HG03521 (cell line): Measurements from ENCODE around the gene APOBR.
A peak's percentile ranks its signal among the peaks of the same experiment; 100 is the strongest.
"Not testable (repeated sequence)": the region's sequence is repeated elsewhere in the genome, so short reads cannot be mapped to it uniquely, and the experiment has no call there.

Experiments used
- ATAC-seq: cut with Tn5 transposase; IDR thresholded peaks from one replicate; pipeline ENCODE4 v1.9.1; 2021; ENCODE audit warnings: mild to moderate bottlenecking, moderate library complexity; ENCODE audit not compliant: unreplicated experiment

The APOBR gene, protein sequence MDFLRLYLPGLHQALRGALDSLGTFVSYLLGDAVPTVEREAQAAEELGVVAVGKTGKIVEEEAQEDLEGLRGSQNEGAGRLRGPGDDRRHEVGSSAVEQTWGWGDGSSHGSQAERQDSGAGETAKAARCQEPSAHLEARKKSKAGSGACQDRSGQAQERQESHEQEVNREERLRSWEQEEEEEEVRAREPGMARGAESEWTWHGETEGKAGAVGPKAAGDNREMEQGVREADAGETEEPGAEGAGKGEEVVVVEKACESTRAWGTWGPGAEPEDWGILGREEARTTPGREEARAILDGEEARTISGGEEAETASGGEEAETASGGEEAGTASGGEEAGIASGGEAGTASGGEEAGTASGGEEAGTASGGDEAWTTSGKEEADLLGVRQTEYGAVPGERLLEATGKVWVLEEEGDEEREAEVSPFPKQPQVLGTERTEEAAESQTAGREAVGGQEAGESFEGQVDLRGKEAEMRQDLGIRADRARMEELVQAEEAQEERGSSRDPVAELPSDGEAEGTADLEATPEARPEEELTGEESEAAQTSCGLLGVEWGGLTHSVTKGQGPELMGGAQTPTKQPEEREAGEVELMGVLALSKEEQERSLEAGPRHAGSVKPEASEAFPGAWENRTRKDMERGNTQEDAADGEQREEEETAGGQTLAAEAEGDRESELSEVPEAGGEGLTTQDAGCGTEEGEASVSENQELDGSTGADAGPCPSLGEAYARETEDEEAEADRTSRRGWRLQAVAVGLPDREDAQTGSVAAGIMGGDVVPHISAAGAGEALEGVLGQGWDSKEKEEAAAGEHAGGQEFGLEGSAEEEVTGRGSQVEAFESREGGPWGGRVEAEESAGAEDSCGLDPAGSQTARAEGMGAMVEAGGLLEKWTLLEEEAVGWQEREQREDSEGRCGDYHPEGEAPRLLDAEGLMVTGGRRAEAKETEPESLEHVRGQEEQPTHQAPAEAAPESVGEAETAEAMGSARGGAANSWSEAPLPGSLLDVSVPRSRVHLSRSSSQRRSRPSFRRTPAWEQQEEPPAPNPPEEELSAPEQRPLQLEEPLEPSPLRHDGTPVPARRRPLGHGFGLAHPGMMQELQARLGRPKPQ

DNA sequence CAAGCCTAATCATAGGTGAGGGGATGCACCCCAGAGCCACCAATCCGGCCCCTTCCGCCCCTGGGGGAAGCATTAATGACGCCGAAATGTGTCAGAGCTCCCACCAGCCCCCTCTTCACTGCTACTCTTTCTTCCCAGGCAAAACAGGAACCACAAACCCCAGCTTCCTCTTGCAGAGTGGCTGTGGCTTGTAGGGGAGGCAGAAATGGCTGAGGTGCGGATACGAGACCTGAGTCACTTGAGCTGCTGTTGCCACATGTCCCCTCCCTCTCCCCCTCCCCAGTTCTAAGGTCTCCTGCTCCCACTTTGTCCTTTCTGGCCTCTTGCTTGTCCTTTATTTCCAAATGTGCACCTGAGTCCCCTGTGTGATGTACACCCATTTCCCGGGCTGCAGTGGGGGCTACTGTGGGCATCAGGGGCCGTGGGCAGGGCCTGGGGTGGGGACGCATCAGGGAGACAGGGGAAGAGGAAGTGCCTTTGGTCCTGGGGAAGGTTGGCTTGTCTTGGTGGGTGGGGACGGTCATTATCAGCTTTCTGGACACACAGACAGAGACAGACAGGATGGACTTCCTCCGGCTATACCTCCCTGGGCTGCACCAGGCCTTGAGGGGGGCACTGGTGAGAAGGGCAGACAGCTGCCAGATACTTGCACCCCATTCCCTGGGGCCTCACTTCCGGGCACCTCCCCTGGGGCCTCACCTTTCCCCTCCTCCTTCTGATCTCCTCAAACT is at the start of gene APOBR:
Gene APOBR (plus strand): TSS at position 523 of the 731 bp plus-strand sequence. CDS start 39 bp downstream, at position 562.
- peak; percentile 34 for ATAC-seq

GRCh38 chr16:28446388-28446787 is 48.1 kb upstream of the APOBR start:
- ATAC-seq, result not testable (repeated sequence)

- ATAC-seq, result not testable (repeated sequence)
These were observed 47.4 kb upstream of the APOBR start for GRCh38 chr16:28447081-28447480.

DNA sequence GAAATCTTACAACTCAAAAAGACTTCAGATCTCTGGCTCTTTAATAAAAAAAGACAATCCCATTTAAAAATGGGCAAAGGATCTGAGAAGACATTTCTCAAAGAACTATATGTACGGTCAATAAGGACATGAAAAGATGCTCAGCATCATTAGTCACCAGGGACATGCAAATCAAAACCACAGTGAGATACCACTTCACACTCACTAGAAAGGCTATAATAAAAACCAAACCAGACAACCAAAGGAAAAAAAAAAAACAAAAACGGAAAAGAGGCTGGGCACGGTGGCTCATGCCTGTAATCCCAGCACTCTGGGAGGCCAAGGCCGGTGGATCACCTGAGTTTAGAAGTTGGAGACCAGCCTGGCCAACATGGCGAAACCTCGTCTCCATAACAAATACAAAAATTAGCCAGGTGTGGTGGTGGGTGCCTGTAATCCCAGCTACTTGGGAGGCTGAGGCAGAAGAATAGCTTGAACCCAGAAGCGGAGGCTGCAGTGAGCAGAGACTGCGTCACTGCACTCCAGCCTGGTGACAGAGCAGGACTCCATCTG is 20.7 kb upstream of the APOBR start:
- no peak for ATAC-seq

DNA sequence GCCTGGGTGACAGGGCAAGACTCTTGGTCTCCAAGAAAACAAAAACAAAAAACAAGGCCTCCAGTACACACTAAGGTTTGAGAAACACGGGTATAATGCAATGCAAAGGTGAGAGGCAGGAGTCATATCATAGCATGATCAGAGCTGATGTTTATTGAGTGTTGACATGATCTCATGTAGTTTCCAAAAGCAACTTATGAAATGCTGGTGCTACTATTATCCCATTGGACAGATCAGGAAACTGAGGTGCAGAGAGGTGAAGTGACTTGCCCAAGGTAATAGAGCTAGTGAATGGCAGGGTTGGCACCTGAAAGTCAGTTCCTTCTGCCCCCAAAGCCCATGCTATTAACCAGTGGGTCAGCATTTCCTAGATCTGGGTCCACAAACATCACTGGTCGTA is 19.2 kb upstream of the APOBR start:
- no peak for ATAC-seq

DNA sequence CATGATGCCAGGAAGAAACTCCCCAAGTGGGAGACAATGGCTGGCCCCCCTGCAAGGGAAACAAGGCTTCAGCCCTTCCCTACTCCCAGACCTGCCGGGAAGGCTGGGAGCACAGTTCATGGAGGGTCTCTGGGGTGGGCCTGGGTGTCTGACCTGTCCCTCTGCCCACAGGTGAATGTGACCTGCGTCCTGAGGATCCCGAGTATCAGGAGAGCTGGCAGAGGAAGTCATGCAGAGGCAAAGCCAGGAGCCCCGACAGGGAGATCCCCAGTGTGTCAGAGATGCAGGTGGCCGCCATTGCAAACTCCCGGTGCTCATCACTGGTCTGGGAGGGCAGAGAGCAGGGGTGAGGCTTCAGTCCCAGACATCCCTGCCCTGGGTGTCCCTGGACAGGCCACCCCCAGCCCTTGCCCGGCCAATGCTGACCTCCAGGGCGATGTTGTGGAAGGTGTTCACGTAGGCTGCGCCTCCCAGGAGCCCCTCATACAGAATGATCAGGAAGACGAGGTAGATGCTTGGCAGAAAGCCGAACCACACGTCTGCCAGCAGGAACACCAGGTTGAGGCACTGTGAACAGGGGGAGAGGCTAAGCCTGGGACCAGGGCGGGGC is 17.0 kb upstream of the APOBR start:
- no peak for ATAC-seq

DNA sequence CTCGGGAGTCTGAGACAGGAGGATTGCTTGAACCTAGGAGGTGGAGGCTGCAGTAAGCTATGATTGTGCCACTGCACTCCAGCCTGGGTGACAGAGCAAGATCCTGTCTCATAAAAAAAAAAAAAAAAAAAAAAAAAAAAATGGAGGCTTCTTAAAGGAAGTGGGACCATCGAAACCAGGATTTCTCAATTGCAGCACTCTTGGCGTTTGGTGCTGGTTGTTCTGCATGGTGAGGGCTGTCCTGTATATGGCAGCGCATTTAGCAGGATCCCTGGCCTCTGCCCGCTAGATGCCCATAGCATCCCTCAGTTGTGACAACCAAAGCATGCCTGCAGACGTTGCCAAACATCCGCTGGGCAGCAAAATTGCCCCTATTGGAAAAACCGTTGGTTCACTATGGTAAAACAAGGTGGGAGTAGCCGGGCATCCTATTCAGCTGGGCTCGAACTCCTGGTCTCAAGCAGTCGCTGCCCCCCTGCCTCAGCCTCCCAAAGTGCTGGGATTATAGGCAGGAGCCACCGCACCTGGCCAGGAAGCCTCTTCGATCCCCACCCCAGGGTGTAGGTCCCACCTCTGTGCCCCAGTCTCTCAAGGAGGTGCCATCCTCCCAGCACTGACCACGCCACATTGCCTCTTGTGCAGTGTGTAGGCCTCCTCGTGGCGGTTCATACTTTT is 15.8 kb upstream of the APOBR start:
- ATAC-seq, result no peak

- ATAC-seq, result no peak
These were observed 12.4 kb upstream of the APOBR start for GRCh38 chr16:28482026-28482425.

GRCh38 chr16:28483361-28483760 is 11.1 kb upstream of the APOBR start:
- not testable (repeated sequence) for ATAC-seq

- no peak for ATAC-seq
These were observed 8.2 kb upstream of the APOBR start for GRCh38 chr16:28486266-28486665.

GRCh38 chr16:28491230-28491969 is 3.0 kb upstream of the APOBR start:
- no peak for ATAC-seq

GRCh38 chr16:28491970-28492474 is 2.4 kb upstream of the APOBR start, which contains the start of gene CLN3:
TSS of gene CLN3 (minus strand) at chr16:28492074. CDS start at chr16:28491759, 315 bp downstream.
- peak; percentile 70 for ATAC-seq

DNA sequence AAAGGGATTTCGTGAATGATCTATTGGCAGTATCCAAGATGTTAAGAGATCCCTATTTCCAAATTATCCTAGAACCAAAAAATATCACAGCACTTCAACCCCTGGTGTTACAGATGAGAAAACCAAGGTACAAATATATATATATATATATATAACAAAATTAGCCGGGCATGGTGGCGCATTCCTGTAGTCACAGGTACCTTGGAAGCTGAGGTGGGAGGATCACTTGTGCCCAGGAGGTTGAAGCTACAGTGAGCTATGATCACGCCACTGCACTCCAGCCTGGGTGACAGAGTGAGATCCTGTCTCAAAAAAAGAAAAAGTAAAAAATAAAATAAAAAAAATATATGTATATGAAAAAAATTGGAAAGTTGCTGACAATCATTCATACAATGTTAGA is 1.9 kb upstream of the APOBR start:
- no peak for ATAC-seq

DNA sequence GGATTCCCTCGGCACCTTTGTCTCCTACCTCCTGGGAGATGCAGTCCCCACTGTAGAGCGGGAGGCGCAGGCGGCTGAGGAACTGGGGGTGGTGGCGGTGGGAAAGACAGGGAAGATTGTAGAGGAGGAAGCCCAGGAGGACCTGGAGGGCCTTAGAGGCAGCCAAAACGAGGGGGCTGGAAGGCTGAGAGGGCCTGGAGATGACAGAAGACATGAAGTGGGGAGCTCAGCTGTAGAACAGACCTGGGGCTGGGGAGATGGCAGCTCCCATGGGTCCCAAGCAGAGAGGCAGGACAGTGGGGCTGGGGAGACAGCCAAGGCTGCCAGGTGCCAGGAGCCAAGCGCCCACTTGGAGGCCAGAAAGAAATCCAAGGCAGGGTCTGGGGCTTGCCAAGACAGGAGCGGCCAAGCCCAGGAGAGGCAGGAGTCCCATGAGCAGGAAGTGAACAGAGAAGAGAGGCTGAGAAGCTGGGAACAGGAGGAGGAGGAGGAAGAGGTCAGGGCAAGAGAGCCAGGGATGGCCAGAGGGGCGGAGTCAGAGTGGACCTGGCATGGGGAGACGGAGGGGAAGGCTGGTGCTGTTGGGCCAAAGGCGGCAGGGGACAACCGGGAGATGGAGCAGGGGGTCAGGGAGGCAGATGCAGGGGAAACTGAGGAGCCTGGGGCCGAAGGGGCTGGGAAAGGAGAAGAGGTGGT is 803 bp downstream of the APOBR start:
- ATAC-seq, result no peak

GRCh38 chr16:28495795-28496749 is 1.6 kb downstream of the APOBR start:
- ATAC-seq, result no peak

DNA sequence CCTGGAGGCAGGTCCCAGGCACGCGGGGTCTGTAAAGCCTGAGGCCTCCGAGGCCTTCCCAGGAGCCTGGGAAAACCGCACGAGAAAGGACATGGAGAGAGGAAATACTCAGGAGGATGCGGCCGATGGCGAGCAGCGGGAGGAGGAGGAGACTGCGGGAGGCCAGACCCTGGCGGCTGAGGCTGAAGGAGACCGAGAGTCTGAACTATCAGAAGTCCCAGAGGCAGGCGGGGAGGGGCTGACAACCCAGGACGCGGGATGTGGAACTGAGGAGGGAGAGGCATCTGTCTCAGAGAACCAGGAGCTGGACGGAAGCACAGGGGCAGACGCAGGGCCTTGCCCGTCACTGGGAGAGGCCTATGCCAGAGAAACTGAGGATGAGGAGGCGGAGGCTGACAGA is 2.4 kb downstream of the APOBR start:
- no peak for ATAC-seq

GRCh38 chr16:28497386-28497785 is 2.9 kb downstream of the APOBR start:
- no peak for ATAC-seq
